HG02938 (cell line): ENCODE data around the gene UBE2G2.
"Not testable (repeated sequence)": the region's sequence is repeated elsewhere in the genome, so short reads cannot be mapped to it uniquely, and the experiment has no call there.

Experiments
- ATAC-seq: cut with Tn5 transposase; IDR thresholded peaks from one replicate; pipeline ENCODE4 v1.9.1; 2021; ENCODE audit warnings: mild to moderate bottlenecking, moderate library complexity; ENCODE audit not compliant: unreplicated experiment

Gene UBE2G2

DNA sequence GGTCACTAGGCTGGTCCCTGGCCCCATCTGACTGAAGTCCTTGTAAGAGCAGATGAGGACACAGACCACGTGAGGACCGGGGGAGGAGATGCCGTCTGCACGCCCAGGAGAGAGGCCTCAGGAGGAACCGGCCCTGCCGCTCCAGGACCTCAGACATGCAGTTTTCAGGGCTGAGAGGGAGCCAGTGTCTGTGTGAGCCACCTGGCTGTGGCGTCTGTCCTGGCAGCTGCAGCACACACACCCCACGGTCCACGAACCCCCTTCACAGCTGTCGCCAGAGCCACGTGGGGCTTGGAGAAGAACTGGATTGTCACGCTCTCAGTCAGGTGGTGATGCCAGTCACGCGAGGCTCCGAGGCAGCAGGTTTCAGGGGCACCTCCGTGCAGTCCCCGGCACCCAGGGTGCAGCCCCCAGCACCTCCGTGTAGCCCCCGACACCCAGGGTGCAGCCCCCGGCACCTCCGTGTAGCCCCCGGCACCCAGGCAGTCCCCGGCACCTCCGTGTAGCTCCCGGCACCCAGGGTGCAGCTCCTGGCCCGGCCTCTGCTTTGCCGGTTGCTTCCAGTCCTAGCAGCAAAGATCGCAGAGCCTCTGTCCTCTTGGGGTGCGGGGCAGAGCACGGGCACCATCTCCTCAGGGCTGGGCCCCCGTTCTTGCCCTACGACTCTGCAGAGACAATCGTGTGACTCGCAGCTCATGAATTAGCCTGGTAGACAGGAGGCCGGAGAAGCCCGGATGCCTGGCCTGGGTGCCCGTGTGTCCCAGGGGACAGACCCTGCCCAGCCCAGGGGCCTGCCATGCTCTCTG, 35.2 kb upstream of the UBE2G2 start:
- ATAC-seq, result no peak

GRCh38 chr21:44836349-44836665, 34.7 kb upstream of the UBE2G2 start:
- no peak for ATAC-seq

GRCh38 chr21:44835647-44835973, 34.0 kb upstream of the UBE2G2 start:
- no peak for ATAC-seq

DNA sequence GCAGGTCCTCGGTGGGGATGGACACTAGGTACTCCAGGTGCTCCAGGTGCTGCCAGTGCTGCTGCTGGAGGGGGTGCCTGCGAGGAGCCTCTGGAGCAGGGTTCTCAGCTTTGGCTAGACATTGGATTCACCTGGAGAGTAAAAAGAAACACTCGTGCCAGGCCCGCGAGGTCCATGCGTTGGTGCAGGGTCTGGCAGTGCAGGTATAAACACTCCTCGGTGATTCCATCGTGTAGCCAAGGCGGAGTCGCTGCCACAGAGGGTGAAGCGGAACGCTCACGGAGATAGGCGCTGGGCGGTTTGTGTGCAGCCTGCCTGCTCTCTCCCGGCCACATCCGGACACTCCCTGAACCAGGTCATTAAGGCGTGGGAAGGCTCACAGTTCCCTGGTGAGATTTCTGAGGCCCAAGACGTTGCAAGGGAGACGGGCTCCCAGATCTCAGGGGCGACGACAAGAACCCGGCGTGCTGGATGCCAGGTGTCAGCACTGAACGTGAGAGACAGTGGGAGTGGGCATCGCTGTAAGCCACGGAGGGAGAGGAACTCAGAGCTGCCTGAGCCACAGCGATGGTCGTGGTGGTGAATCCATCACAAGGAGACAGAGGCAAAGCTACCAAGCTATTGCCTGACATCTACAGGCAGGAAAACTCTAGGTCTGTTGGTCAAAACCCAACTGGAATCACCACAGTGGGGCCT, 33.5 kb upstream of the UBE2G2 start:
- no peak for ATAC-seq

DNA sequence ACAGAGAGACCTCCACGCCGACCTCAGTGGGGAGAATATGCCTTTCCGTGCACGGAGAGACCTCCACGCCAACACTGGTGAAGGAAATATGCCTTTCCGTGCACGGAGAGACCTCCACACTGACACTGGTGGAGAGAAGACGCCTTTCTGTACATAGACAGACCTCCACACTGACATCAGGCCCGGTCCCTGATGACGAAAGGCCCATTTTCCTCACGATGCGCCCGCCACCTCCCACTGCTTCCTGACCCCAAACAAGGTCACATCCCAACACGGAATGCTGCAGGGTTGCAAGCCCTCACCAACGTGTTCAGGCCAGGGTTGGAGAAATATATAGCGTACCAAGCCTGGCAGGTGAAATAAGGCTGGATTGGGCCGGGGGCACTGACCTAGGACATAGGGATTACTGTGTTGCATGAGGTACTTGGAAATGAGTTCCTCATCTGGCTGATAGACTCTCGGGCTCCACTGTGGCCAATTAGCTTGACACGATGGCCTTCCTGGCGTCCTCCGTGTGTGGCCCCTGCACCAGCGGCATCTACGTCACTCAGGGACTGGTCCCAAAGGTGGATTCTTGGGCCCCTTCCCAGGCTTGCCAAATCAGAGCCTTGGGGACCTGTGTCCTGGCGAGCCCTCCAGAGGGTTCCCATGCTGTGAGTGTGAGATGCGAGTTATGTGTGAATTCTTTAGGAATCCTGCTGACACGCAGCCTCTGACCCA, 32.8 kb upstream of the UBE2G2 start:
- no peak for ATAC-seq

DNA sequence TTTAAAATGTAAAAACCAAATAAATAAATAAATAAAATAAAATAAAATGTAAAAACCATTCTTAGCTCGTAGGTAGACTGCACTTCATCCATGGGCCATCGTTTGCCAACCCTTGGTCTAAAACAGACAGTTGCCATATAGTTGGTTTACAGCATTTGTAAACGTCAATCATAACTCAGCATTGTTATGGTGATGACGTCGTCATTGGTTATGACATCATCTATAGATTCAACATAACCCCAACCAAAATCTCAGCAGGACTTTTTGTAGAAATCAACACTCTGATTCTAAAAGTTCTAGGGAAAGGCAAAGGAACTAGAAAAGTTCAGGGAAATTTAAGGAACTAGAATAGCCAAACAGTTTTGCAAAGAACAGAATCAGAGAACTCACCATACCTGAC, 32.0 kb upstream of the UBE2G2 start:
- no peak for ATAC-seq

DNA sequence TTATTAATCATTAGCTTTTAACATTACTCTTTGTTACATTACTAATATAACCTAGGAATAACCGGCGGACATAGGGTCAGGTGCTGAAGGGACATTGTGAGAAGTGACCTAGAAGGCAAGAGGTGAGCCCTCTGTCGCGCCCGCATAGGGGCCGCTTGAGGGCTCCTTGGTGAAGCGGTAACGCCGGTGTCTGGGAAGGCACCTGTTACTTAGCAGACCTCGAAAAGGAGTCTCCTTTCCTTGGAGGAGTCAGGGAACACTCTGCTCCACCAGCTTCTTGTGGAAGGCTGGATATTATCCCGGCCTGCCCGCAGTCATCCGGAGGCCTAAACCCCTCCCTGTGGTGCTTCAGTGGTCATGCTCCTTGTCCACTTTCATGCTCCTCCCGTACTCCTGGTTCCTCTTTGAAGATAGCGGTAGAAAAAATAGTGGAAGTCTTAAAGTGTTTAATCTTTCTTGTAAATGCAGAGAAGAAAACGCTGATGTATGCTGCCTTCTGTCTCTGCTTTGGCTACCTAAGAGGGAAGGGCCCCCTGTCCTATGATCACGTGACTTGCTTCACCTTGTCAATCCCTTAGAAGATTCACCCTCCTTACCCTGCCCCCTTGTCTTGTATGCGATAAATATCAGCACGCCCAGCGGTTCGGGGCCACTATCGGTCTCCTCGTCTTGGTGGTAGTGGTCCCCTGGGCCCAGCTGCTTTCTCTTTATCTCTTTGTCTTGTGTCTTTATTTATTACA, 31.1 kb upstream of the UBE2G2 start:
- ATAC-seq, result not testable (repeated sequence)

- ATAC-seq, result no peak
Measured at GRCh38 chr21:44831227-44831860, 29.7 kb upstream of the UBE2G2 start.

GRCh38 chr21:44829507-44830092, 28.0 kb upstream of the UBE2G2 start:
- no peak for ATAC-seq

- no peak for ATAC-seq
Measured at GRCh38 chr21:44828362-44829056, 26.9 kb upstream of the UBE2G2 start.

DNA sequence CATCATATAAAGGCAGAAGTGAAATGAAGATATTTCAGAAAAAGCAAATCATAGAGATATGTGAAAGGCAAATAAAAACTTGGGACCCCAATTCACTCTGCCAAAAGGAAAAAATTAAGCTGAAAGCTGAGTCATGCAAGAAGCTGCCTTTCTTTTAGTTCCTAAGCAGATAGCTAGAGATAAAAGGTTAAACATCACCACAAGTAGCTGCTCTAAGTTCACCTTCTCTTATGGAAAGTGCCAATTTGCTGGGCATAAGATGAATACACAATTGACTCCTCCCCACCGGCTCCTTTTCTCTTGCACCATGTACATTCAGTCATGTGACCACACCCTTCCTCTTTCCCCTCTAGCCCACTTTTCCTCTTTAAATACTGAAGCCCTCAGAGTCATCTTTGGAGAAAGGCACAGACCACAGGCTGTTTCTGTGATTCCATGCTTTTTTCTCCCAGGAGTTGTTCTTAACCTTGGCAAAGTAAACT, 21.6 kb upstream of the UBE2G2 start:
- no peak for ATAC-seq

- ATAC-seq, result no peak
Measured at GRCh38 chr21:44822484-44823178, 21.0 kb upstream of the UBE2G2 start.

DNA sequence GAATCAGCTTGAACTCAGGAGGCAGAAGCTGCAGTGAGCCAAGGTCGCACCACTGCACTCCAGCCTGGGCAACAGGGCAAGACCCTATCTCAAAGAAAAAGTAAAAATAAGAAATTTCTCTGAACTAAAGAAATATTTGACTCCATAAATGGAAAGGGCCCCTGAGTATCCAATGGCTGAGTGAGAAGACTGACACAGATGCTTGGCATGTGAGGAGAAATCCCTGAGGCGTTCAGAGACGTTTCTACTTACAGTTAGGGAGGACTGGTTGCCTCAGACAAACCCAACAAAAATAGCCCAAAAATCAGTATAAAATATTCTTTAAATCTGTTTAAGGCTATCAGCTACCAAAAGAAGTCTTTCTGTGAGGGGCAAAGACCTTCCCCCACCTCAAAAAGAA, 19.2 kb upstream of the UBE2G2 start:
- ATAC-seq, result no peak

DNA sequence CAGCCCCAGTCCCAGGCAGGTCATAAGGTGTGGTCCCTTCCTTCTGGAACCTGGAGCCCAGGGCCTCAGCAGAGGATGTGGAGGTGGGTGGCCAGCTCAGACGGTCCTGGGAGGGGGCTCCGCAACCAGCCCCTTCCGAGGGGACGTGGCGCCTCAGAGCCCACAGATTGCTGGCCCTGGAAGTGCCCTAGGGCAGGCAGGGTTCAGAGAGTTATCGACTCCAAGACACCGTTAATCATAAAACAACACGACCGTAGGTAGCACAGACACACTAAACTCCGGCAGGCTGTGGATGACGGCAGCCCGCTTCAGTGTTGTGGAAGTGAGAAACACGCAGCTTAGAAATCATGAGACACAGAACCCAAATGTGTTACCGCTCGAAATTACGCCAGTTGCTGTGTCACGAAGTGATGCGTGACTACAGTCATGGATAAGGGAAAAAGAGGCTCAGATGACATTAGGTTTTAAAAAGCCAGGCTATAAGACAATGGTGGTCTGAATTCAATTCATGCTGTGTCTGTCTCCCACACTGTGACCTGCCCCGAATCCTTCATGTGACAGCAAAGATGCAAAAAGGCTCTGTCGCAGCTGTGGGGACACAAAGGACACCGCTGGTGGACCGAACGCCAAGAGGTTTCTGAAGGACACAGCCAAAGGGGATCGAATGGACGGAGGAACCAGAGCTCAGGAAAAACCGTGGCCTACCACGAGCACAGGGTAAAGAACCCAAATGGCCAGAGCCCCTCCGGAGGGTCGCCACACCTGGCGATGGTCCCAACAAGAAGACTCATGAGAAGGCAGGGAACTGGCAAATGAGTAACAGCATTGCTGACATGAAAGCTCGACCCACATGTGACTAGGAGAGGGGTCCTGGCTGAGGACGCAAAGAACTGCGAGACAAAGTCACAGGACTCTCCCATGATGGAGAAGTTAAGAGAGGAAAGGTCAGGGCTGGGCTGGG, 17.9 kb upstream of the UBE2G2 start:
- no peak for ATAC-seq

DNA sequence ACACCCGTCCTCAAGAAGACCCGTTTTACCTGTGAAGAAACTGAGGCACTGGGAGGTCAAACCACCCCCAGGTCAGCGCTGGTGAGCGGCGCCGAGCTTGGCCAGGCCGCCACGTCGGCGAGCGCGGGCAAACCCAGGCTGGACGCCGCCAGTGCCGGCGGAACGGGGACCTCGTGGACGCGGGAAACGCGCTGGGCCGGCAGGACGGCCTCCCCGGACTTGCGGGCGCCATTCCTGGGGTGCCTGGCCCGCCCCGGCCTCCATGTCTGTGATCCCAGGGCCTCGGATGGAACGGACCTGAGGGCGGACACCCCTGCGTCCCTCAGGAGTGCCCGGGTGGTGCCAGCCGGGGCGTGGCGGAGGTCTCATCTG, 17.0 kb upstream of the UBE2G2 start:
- no peak for ATAC-seq

DNA sequence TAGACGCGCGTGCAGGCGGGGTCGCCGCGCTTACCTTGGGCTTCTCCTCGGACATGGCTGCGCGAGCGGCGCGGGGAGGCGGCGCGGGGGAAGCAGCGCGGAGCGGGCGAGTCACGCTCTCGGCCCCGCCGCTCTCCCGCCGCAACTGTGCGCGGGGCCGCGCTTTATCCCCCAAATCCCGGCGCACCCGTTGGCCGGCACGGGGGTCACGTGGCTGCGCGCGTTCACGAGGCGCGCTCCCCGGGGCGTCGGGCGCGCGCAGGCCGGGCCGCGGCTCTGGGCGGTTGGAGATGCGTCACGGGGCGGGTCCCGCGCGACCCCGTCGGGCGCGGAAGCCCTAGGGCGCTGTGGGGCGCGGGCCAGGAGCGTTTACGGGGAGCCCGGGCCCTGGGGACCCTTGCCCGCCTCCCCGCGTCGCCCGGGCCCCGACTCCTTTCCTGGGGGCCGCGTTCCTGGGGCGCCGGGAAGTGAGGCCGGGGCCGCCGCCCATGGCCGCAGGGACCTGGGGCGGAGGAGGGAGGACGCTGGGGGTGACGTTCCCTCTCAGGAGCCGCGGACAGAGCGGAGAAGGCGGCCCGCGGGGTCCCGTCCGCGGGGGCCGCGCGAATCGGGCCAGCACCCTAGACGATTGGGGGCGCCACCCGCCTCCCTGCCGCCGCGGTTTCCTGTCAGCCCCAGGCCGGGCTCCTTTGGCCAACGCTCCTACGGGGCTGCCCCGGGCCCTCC, 16.5 kb upstream of the UBE2G2 start, which contains the start of gene SUMO3:
SUMO3 (minus strand) TSS at position 149 of the 726 bp plus-strand sequence; CDS start at position 55, 94 bp downstream.
- ATAC-seq, result peak; percentile 49

GRCh38 chr21:44817506-44817880, 15.9 kb upstream of the UBE2G2 start:
- peak; percentile 60 for ATAC-seq
